IPS-15b (cell line): ENCODE data around the gene SEC24A.
"Not testable (repeated sequence)": the region's sequence is repeated elsewhere in the genome, so short reads cannot be mapped to it uniquely, and the experiment has no call there.

Experiments
- H3K27me3 ChIP-seq: one replicate; pipeline ENCODE4 v1.6.1; 2013; ENCODE audit warnings: low read length; ENCODE audit not compliant: control insufficient read depth, insufficient read depth
- H3K36me3 ChIP-seq: one replicate; pipeline ENCODE4 v1.6.1; 2013; ENCODE audit warnings: low read length; ENCODE audit not compliant: control insufficient read depth, insufficient read depth
- H3K4me1 ChIP-seq: one replicate; pipeline ENCODE4 v1.6.1; 2013; ENCODE audit warnings: mild to moderate bottlenecking, low read length; ENCODE audit not compliant: control insufficient read depth, insufficient read depth
- H3K4me3 ChIP-seq: one replicate; pipeline ENCODE4 v1.5.1; 2013; ENCODE audit warnings: low read depth, low read length
- H3K9ac ChIP-seq: one replicate; pipeline ENCODE4 v1.6.1; 2013; ENCODE audit warnings: low read depth, mild to moderate bottlenecking, low read length
- H3K9me3 ChIP-seq: one replicate; pipeline ENCODE4 v1.6.1; 2013; ENCODE audit warnings: mild to moderate bottlenecking, low read length; ENCODE audit not compliant: control insufficient read depth, insufficient read depth

SEC24A gene

DNA sequence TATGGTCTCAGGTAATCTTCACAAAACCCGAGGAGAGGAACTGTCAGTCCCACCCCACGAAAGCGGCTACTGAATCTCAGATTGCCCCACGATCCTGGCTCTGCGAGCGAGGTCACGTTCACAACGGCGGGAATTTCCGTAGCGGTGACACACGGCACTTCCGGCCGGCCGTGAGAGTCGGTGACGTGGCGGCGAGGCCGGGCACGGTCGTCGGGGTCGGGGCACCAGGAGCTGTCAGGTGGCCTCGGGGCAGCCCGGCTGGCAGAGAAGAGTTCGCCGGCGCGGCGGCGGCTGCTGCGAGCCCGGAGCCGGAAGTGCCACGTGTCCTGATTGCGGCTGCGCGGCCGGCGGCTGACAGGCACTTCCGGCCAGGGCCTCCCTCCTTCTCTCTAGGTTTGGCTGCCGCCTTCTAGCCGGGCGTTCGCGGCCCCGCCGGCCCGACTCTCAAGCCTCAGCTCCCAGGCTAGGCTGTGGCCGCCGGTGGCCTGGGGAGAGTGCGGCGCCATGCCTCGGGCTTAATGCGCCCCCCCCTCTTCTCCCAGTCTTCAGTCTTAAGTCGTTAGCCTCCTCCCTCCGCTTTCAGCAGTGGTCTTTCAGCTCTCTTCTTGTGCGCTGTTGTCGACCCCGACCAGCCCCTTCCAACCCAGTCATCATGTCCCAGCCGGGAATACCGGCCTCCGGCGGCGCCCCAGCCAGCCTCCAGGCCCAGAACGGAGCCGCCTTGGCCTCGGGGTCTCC lies at the start of gene SEC24A:
TSS of gene SEC24A (plus strand) at position 361 of the 738 bp plus-strand sequence. CDS start at position 653, 292 bp downstream.
- no peaks in the 10 kb centered on the region for H3K27me3 ChIP-seq
- H3K4me3 ChIP-seq, result peak within 1 kb of the TSS; percentile 77
- peak within 1 kb of the TSS; percentile 96 for H3K9ac ChIP-seq
- H3K9me3 ChIP-seq, result no peaks in the 10 kb centered on the region
- H3K36me3 ChIP-seq, result no peaks in the 10 kb centered on the region
- no peaks in the 10 kb centered on the region for H3K4me1 ChIP-seq

DNA sequence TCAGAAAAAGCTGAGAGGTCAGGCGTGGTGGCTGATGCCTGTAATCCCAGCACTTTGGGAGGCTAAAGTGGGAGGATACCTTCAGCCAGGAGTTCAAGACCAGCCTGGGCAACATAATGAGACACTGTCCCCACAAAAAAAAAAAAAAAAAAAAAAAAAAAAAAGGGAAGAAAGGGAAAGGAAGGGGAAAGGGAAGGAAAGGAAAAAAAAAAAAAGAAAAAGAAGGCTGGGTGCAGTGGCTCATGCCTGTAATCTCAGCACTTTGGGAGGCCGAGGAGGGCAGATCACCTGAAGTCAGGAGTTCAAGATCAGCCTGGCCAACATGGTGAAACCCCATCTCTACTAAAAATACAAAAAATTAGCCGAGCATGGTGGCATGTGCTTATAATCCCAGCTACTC lies 48.8 kb upstream of the SEC24A start:
- not testable (repeated sequence) for H3K9ac ChIP-seq, H3K36me3 ChIP-seq, H3K27me3 ChIP-seq, H3K9me3 ChIP-seq, H3K4me3 ChIP-seq, H3K4me1 ChIP-seq

DNA sequence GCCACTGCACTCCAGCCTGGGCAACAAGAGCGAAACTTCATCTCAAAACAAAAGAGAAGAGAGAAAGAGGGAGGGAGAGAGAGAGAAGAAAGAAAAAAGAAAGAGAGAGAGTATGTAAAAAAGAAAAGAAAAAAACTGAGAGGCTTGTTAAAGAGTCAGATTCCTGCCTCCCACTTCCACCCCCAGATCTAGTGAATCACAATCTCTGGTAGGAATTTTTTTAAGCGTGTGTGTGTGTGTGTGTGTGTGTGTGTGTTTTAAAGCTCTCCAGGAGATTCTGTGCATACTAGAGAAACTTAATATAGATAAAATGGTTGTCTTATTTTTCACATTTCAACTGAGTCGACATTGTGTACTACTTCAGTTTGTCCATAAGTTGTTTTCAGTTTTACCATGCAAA lies 48.0 kb upstream of the SEC24A start:
- H3K27me3 ChIP-seq, result no peaks in the 10 kb centered on the region
- H3K9ac ChIP-seq, result no peak overlapping the region
- no peaks in the 10 kb centered on the region for H3K9me3 ChIP-seq
- no peaks in the 10 kb centered on the region for H3K36me3 ChIP-seq
- H3K4me3 ChIP-seq, result no peak overlapping the region
- H3K4me1 ChIP-seq, result peaks cover 3% of the 10 kb centered on the region

DNA sequence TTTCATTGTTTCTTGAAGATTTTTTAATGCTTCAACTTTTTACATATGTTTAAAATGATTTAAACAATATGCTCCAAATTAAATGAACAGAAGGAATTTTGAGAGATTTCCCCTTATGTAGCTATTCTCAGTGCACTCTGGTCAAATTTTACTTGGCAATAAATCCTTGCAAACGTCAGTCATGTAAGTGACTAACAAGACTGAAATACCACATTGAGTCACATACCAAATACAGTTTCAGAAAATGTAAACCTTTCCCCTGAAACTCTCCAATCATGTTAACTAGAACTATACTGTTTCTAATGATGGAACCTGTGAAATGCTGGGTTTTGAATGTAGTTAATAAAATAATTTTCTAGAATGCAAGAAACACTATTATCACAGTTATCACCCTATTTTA lies 45.5 kb upstream of the SEC24A start:
- H3K4me1 ChIP-seq, result no peaks in the 10 kb centered on the region
- H3K36me3 ChIP-seq, result no peaks in the 10 kb centered on the region
- H3K27me3 ChIP-seq, result no peaks in the 10 kb centered on the region
- no peak overlapping the region for H3K9ac ChIP-seq
- H3K9me3 ChIP-seq, result no peaks in the 10 kb centered on the region
- no peak overlapping the region for H3K4me3 ChIP-seq

DNA sequence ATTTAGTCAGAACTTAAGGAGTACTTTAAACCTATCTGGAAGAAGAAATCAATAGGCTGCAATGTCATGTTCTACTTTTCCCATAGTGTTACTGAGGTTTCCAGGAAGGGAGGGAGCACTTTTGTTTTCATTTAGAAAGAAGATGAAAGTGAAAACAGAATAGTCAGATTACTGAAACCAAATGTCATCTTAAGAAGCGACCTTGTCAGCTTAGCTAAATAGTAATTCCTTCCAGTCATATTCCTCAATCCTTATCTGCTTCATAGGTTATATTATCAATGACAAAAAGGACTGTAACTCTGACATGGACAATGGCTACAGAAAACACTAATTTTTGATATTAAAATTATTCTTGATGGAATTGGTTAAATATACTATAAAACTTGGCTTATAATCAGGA lies 43.7 kb upstream of the SEC24A start:
- Histone ChIP-seq H3K9ac (no peak overlapping the region), H3K27me3 (no peaks in the 10 kb centered on the region), H3K4me1 (no peaks in the 10 kb centered on the region), H3K4me3 (no peak overlapping the region), H3K9me3 (no peaks in the 10 kb centered on the region), H3K36me3 (peaks cover 9% of the 10 kb centered on the region)

DNA sequence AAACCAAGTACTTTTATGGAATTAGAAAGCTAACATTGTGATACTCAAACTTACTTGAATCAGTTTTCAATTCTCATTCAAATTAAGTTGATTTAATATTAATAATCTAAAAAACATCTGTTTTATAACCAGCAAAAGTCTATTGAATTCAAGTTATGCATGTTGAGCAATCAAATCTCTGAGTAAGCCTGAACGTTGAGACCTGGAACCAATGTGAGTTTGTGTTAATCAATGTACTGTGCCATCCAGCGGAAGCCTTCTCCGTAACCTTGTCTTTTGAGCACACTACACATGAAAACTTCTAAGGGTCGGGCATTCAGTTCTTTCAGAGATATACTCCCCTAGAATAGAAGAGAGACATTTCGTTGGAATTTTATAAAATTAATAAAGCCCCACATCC lies 41.9 kb upstream of the SEC24A start:
- peaks cover 9% of the 10 kb centered on the region for H3K36me3 ChIP-seq
- H3K27me3 ChIP-seq, result no peaks in the 10 kb centered on the region
- H3K9me3 ChIP-seq, result no peaks in the 10 kb centered on the region
- H3K4me3 ChIP-seq, result no peak overlapping the region
- H3K4me1 ChIP-seq, result no peaks in the 10 kb centered on the region
- no peak overlapping the region for H3K9ac ChIP-seq

DNA sequence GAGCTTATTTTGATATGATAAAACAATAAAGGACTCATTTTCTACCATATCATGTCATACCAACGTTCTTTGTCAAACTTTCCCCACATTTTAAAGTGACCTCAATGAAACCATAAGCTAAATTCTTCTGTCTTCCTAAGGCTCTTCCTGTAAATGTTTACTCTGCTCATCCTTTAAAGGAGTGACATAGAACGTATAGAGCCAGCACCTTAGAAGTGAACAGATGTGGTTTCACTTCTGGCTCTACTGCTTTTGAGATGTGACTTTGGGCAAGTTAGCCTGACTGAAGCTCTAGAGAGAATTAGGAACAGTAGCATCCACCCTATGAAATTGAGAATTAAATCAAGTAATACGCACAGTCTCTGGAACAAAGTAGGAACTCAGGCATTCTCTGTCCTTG lies 40.0 kb upstream of the SEC24A start:
- Histone ChIP-seq H3K4me1 (no peaks in the 10 kb centered on the region), H3K36me3 (peaks cover 11% of the 10 kb centered on the region), H3K4me3 (no peak overlapping the region), H3K27me3 (no peaks in the 10 kb centered on the region), H3K9ac (no peak overlapping the region), H3K9me3 (no peaks in the 10 kb centered on the region)

DNA sequence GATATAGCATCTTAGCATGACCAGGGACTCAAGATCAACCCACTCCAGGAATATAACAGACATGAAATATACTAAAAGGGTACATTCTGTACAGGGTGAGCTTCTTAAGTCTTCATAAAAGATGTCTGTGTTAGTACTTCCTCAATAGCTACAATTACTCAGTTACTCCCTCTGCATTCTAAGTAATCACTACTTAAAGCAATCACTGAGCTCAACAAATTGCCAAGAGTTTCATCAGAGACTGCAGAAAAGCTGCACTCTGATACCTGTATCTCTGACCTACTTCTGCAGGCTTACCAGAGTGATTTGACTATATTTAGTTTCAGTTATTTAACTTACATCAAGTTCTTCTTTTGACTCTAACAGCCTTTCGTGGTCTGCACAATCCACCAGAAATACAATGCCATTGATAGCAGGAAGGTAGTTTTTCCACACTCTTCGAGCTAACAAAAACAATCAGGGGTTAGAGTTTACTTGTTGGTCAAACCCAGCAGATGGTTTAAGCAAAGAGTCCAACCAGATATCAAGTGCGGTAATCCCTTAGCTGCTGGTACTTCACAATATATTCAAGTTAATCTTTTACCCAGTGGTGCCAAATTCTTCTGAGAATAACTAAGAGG lies 39.2 kb upstream of the SEC24A start:
- peaks cover 11% of the 10 kb centered on the region for H3K36me3 ChIP-seq
- no peaks in the 10 kb centered on the region for H3K4me1 ChIP-seq
- H3K4me3 ChIP-seq, result no peak overlapping the region
- H3K27me3 ChIP-seq, result no peaks in the 10 kb centered on the region
- no peak overlapping the region for H3K9ac ChIP-seq
- no peaks in the 10 kb centered on the region for H3K9me3 ChIP-seq

DNA sequence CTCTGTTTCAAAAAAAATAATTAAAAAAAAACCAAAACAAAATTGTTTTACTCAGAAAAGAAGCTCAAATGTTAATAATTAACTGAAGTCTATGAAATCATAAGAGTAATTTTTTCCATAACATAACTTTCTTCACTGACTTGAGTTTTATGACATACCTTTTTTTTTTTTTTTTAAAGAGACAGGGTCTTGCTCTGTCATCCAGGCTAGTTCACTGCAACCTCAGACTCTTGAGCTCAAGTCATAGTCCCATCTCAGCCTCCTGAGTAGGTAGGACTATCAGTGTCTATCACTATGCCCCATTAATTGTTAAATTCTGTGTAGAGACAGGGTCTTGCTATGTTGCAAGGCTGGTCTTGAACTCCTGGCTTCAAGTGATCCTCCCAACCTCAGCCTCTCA lies 37.9 kb upstream of the SEC24A start:
- peaks cover 11% of the 10 kb centered on the region for H3K36me3 ChIP-seq
- no peaks in the 10 kb centered on the region for H3K27me3 ChIP-seq
- H3K9me3 ChIP-seq, result no peaks in the 10 kb centered on the region
- no peaks in the 10 kb centered on the region for H3K4me1 ChIP-seq
- H3K4me3 ChIP-seq, result no peak overlapping the region
- H3K9ac ChIP-seq, result no peak overlapping the region

DNA sequence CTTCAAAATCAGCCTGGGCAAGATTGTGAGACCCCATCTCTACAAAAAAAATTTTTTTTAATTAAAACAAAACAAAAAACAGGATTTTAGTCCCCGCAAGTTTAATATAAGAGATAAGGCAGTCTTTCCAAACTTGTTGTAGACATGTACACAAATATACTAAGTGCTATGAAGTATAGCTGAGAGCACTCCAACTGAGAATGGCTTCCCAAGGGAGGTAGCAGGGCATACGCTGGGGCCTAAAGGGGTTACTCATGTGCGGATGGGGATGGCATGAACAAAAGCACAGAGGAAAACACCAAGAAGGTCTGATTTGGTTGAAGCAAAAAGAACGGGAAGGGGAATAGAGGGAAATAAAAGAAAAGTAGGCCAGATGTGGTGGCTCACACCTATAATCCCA lies 37.1 kb upstream of the SEC24A start:
- H3K4me3 ChIP-seq, result no peak overlapping the region
- H3K36me3 ChIP-seq, result peaks cover 11% of the 10 kb centered on the region
- H3K9ac ChIP-seq, result no peak overlapping the region

DNA sequence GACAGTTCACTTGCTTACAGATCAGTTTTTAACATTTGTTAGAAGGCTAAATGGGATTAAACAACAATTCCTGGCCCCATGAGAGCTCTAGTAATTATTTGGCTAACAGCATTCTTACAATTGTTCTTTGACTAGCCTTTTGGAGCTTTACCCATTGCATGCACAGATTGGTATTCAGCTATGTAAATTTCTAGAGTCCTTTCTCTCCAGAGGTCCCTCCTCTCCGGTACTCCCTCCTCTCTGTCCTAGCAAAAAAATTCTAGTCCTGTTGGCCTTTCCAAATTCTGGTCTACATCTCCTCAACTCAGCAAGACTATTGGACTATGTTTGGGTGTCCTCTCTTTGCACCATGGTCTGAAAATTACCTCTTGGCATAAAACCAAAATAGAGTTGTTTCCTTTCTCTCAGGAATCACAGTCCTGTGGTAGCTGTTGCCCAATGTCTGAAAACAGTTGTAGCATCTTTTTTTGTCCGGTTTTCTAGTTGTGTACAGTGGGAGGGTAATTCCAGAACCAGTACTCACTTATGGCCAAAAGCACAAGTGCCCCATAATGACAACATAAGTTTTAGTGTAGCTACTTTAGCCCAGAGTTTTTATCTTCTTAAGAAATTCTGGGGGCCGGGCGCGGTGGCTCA lies 34.0 kb upstream of the SEC24A start:
- Histone ChIP-seq H3K9me3 (no peaks in the 10 kb centered on the region), H3K4me3 (no peak overlapping the region), H3K4me1 (no peaks in the 10 kb centered on the region), H3K9ac (no peak overlapping the region), H3K27me3 (no peaks in the 10 kb centered on the region), H3K36me3 (peaks cover 2% of the 10 kb centered on the region)

More for the DNA sequence above, 37.1 kb upstream of the SEC24A start:
- no peaks in the 10 kb centered on the region for H3K27me3 ChIP-seq
- H3K9me3 ChIP-seq, result no peaks in the 10 kb centered on the region
- no peaks in the 10 kb centered on the region for H3K4me1 ChIP-seq

DNA sequence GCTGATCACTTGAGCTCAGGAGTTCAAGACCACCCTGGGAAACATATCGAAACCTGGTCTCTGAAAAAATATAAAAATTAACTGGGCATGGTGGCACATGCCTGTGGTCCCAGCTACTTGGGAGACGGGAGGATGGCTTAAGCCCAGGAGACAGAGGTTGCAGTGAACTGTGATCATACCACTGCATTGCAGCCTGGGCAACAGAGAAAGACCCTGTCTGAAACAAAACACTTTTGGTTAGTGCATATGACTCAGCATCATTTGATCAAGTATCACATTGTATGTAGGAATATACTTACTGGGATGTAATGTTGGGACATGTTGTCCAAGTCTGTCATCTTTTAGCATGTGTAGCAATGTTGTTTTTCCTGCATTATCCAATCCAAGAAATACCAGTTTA lies 28.0 kb upstream of the SEC24A start:
- no peak overlapping the region for H3K9ac ChIP-seq
- no peaks in the 10 kb centered on the region for H3K27me3 ChIP-seq
- no peak overlapping the region for H3K4me3 ChIP-seq
- no peaks in the 10 kb centered on the region for H3K4me1 ChIP-seq
- H3K36me3 ChIP-seq, result peaks cover 5% of the 10 kb centered on the region
- H3K9me3 ChIP-seq, result no peaks in the 10 kb centered on the region
